Measurements from ENCODE around the gene ZNF91. TPM values are rescaled to one million over a fixed set of nuclear protein-coding genes. Genes with fewer than 3 reads are reported as not detected.

Gene ZNF91
- total and polyA plus RNA-seq, 10 of the 15 experiments (the other 5 are each of a cell fraction or from before 2014, with no cell fraction given) = 4.6 to 31.1 (median 11.3) TPM

DNA sequence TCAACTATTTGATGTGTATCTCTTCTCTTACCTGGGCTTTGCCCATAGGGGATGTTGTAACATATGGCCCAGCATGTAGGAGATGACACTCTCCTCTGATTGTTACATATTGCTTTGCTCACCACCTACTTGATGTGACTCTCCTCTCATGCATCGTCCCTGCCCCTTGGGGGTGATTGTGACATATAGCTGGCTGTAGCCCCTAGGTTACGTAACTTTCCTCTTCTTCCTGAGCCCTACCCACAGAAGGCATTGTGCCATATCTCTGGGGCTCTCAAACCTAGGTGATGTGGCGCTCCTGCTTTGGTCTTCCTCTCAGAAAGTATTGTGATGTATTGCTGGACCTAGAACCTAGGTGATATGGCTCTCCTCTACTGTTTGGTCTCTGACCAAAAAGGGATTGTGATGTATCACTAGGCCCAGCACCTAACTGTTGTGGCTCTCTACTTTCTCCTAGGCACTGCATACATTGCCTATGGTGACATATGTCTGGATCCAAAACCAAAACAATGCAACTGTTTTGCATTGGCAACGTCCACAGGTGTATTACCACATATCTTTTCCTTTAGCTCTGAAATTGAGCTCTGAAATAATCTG, 73.2 kb downstream of the ZNF91 start:
- ATAC-seq (no peak), DNase-seq (ENCODE audit: low read depth, low spot score) (no peak), FAIRE-seq (no peak)
- CTCF ChIA-PET = no interaction called here
- 93% methylated on average over 4 of the region's 4 CpGs for WGBS (ENCODE audit: insufficient coverage, insufficient replicate concordance, low lambda C conversion rate, missing lambda C conversion rate)
- H3K27ac ChIP-seq (ENCODE audit: control insufficient read depth, insufficient read depth) = no peak overlapping the region
- H4K20me1 ChIP-seq (ENCODE audit: control insufficient read depth, insufficient read depth) = no peaks in the 10 kb centered on the region
- POLR2A ChIA-PET = no interaction called here
- no peaks in the 10 kb centered on the region for H3K79me2 ChIP-seq (ENCODE audit: control insufficient read depth, insufficient read depth, low read length)
- H3K4me1 ChIP-seq (ENCODE audit: control insufficient read depth, insufficient read depth, low read length) = no peaks in the 10 kb centered on the region
- no peak overlapping the region for H3K4me2 ChIP-seq (ENCODE audit: control insufficient read depth, insufficient read depth)
- H3K4me3 ChIP-seq = no peak overlapping the region
- no peaks in the 10 kb centered on the region; the same call in 2 of the 3 replicates for H3K9me3 ChIP-seq (replicated peaks; ENCODE audit: control insufficient read depth, insufficient read depth, low read length)
- intact Hi-C loops (cut with micrococcal nuclease; ENCODE audit: unreplicated experiment) = no loop called here
- no peaks in the 10 kb centered on the region for H3K27me3 ChIP-seq (replicated peaks in 1 of 2; ENCODE audit: control insufficient read depth in 2 of 2, insufficient read depth in 2 of 2, low read length in 1 of 2)
- BruUV-seq (replicated peaks) = no TSS peak
- SMC1A ChIA-PET (ENCODE audit: uncharacterized antibody, unreplicated experiment) = interaction anchor here (0.5 kb wide), 1 partner anchor 1805 kb away, joined by 3 read pairs; no protein-coding TSS in a partner anchor
- H2AFZ ChIP-seq (ENCODE audit: control insufficient read depth, low read depth, low read length) = no peak overlapping the region
- RAD21 ChIA-PET (ENCODE audit: unreplicated experiment) = no interaction called here
- H3K9ac ChIP-seq (ENCODE audit: control insufficient read depth, insufficient read depth, low read length) = no peak overlapping the region
- TF ChIP-seq CTCF (IDR thresholded peaks at IDR 0.05 in 2 of 3, conservative IDR thresholded peaks at IDR 0.05 in 1 of 3; ENCODE audit: control insufficient read depth in 2 of 3, extremely low read depth in 1 of 3, insufficient read depth in 1 of 3, low read depth in 3 of 3, low read length in 3 of 3) = no peak
- no peak for TF ChIP-seq SRF (IDR thresholded peaks at IDR 0.05; ENCODE audit: low read depth in 2 of 2, low read length in 2 of 2)
- TF ChIP-seq MXI1 (IDR thresholded peaks at IDR 0.05; ENCODE audit: low read depth, low read length) = no peak
- TF ChIP-seq TCF3 (IDR thresholded peaks at IDR 0.05; ENCODE audit: borderline replicate concordance, insufficient read depth, low read depth, low read length) = no peak
- TF ChIP-seq CHD2 (IDR thresholded peaks at IDR 0.05; ENCODE audit: borderline replicate concordance, low read depth, low read length) = no peak
- no peak for TF ChIP-seq NR2C2 (IDR thresholded peaks at IDR 0.05; ENCODE audit: borderline replicate concordance, control insufficient read depth, insufficient read length, low read depth)
- TF ChIP-seq ZNF592 (IDR thresholded peaks at IDR 0.05) = no peak
- no peak for TF ChIP-seq USF1 (IDR thresholded peaks at IDR 0.05; ENCODE audit: borderline replicate concordance, extremely low read length, insufficient read depth, low read depth, low read length)
- no peak for TF ChIP-seq FOS (IDR thresholded peaks at IDR 0.05; ENCODE audit: borderline replicate concordance, extremely low read depth, insufficient read length)
- no peak for TF ChIP-seq YBX1 (IDR thresholded peaks at IDR 0.05)
- no peak for TF ChIP-seq IKZF2 (IDR thresholded peaks at IDR 0.05)
- no peak for TF ChIP-seq CREM (IDR thresholded peaks at IDR 0.05; ENCODE audit: low read depth)
- TF ChIP-seq KDM1A (IDR thresholded peaks at IDR 0.05; ENCODE audit: borderline replicate concordance) = no peak
- in situ Hi-C loops (cut with MboI) = loop anchor here (5.0 kb wide), 1 partner anchor 145 kb away; no protein-coding TSS in a partner anchor
- no peaks in the 10 kb centered on the region for H3K36me3 ChIP-seq (ENCODE audit: control insufficient read depth in 2 of 2, insufficient read depth in 2 of 2, low read length in 1 of 2)
